SU-DHL-6 (cell line): ENCODE measurements around the gene EML6.

Experiments used
- EZH2phosphoT487 ChIP-seq: fragments of 200-600 bp; sonication (generic), shearing (Covaris generic); conservative IDR thresholded peaks from 2 replicates; pipeline ENCODE4 v1.6.1; 2018; ENCODE audit warnings: mild to moderate bottlenecking, antibody characterized with exemption, low read length, moderate library complexity, mixed read lengths
- TF ChIP-seq, protein P1 (sequence below): fragments of 200-600 bp; sonication (generic); IDR thresholded peaks from one replicate; pipeline ENCODE4 v1.5.1; 2017; ENCODE audit warnings: antibody characterized with exemption, mild to moderate bottlenecking, low read length, moderate library complexity; ENCODE audit not compliant: insufficient read depth, poor library complexity, severe bottlenecking

DNA sequence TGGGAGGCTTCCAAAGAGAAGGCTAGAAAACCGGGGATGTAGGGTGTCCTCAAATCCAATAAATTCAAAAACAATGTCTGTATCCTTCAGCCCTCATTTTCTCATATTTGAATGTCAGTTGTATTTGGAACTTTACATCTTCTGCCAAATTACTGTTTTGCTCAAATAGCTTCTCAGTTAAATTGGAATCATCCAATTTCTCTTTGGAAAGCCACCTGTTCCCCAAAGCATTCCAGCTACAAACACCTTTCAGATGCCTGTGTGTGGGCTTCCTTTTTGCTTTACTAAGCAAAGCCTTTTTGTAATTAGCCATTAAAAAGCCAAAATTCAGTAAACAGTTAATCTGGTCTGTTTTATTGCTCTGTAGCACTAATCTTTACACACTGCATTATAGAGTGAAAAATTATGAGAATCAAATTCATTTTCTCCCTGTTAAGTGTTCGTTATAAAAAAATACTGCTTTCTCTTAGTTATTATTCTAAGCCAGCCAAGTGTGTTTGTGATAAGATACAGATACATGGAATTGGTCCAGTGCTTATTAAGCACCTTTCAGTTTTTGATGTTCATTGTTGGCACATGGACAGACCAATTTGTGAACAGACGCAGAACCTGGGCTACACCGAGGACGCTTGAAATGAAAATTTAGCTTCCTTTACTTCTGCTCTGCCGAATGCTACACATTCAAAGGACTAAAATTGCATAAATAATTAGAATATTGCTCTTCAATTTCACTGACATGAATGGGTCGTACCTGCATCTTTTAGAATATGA, 175.2 kb downstream of the EML6 start:
- TF ChIP-seq, protein P1, sequence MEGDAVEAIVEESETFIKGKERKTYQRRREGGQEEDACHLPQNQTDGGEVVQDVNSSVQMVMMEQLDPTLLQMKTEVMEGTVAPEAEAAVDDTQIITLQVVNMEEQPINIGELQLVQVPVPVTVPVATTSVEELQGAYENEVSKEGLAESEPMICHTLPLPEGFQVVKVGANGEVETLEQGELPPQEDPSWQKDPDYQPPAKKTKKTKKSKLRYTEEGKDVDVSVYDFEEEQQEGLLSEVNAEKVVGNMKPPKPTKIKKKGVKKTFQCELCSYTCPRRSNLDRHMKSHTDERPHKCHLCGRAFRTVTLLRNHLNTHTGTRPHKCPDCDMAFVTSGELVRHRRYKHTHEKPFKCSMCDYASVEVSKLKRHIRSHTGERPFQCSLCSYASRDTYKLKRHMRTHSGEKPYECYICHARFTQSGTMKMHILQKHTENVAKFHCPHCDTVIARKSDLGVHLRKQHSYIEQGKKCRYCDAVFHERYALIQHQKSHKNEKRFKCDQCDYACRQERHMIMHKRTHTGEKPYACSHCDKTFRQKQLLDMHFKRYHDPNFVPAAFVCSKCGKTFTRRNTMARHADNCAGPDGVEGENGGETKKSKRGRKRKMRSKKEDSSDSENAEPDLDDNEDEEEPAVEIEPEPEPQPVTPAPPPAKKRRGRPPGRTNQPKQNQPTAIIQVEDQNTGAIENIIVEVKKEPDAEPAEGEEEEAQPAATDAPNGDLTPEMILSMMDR, result no peak
- TF ChIP-seq EZH2phosphoT487, result no peak
